Heart left ventricle (tissue), 13 donors: ENCODE measurements around the gene BDH1.

Source experiments
- POLR2A ChIP-seq, 2 donors: fragments of 450-650 bp; IDR thresholded peaks; one replicate each; pipeline ENCODE4 v1.6.1; 2017; ENCODE audit warnings: antibody characterized with exemption in 2 of 2, mild to moderate bottlenecking in 2 of 2, moderate library complexity in 2 of 2
- TF ChIP-seq, protein P1 (sequence below), 12 donors: fragments of 200-600 bp; sonication (generic) in 4 of 12; IDR thresholded peaks; one replicate each; pipeline versions ENCODE4 v1.5.0 to v1.8.0; 2018 to 2022; ENCODE audit warnings: antibody characterized with exemption in 12 of 12, mild to moderate bottlenecking in 5 of 12
- donor health status: ischemic (EF 13 %, LVEDD 7.1; RV severe dilation, severe dysfunction).
- donor health status: DM: no; HTN: yes; CAD: no.
- donor health status: DM: no; HTN: no; CAD: no.
- donor health status: ischemic (EF 25% LVEDD 6.9; RV normal size, moderate dysfunction).
- donor health status: ischemic (EF 25% LVEDD 5.7; RV mildly dilated, moderate dysfunction).
- donor health status: ischemic (EF 35%, LVEDD 5.7; RV mildly dilated, moderate dysfunction).
- donor health status: nonischemic (EF 11% LVEDD 7.7; RV severe dilation, severe dysfunction).
- donor health status: DM: yes; HTN: yes; CAD: no.
- donor health status: PGD.
- donor health status: ischemic (EF 29% LVEDD 5.4; RV normal size, mild dysfunction).
- donor health status: nonischemic (EF 23%, LVEDD 6.1; RV moderate dilation, normal function).

DNA sequence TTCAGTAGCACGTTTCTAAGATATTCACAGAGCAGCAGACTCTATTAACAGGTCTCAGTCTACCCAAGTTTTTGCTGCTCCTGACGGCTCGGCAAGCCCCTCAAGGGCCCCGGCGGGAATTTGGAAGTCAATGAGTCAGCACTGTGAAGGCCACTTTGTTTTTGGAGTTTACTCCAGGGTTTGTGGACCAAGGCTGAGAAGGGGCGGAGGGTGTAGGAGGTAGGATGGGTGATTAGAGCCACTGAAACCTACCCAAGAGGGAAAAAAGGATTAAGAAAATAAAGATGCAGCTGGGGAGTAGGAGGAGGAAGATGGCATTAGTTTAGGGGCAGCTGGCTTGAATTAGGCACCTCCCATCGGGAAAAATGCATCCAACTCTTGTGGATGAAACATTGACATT lies 87.6 kb downstream of the BDH1 start:
- TF ChIP-seq, protein P1, sequence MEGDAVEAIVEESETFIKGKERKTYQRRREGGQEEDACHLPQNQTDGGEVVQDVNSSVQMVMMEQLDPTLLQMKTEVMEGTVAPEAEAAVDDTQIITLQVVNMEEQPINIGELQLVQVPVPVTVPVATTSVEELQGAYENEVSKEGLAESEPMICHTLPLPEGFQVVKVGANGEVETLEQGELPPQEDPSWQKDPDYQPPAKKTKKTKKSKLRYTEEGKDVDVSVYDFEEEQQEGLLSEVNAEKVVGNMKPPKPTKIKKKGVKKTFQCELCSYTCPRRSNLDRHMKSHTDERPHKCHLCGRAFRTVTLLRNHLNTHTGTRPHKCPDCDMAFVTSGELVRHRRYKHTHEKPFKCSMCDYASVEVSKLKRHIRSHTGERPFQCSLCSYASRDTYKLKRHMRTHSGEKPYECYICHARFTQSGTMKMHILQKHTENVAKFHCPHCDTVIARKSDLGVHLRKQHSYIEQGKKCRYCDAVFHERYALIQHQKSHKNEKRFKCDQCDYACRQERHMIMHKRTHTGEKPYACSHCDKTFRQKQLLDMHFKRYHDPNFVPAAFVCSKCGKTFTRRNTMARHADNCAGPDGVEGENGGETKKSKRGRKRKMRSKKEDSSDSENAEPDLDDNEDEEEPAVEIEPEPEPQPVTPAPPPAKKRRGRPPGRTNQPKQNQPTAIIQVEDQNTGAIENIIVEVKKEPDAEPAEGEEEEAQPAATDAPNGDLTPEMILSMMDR (IDR thresholded peaks at IDR 0.05): no peak
- no peak for TF ChIP-seq POLR2A (IDR thresholded peaks at IDR 0.05)
